Measurements from ENCODE around the gene SLC11A2. TPM values are rescaled to one million over a fixed set of nuclear protein-coding genes. Genes with fewer than 3 reads are reported as not detected.

Gene SLC11A2
- total and polyA plus RNA-seq, 9 of the 15 experiments (the other 6 are each of a cell fraction or from before 2014, with no cell fraction given) = 21.1 to 54.0 (median 32.9) TPM

DNA sequence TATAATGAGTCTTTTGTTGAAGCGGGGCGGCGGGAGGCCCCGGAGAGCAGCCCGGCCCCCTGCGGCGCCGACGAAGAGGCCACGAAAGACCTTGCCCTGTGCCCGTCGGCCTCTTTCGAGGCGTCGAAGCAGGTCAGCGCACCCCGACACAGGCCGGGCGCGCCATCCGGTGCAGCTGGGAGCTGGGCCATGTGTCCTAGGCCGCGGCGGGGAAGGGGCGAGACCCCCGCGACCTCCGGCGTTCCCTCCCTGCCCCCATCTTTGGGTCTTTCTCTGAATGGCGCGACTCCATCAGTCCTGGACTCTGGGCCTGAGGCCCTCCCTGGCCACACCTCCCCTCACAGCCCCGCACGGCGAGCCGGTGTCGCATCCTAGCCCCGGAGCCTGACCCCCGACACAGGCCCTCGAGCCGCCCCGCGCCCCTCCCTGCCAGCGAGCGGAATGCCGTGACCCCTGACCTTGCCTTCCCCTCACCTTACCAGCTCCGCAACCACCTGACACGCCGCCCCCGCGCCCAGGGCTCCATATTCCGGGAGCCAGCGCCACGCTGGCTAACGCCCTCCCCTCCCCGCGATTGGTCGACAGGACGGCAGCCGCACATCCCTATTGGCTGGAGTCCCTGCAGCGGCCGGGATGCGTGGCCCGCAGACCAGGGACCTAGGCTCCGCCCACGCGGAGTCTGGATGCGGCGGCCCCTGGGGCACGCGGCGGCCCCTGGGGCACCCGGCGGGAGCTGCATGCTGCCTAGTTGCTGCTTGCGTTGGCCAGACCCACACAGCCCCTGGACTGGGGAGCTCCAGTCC is at the start of gene SLC11A2 (continued):
- TF ChIP-seq CREM (IDR thresholded peaks at IDR 0.05; ENCODE audit: low read depth) = peak; percentile 58; the same call in 1 of the 2 replicates
- TF ChIP-seq, protein P1, sequence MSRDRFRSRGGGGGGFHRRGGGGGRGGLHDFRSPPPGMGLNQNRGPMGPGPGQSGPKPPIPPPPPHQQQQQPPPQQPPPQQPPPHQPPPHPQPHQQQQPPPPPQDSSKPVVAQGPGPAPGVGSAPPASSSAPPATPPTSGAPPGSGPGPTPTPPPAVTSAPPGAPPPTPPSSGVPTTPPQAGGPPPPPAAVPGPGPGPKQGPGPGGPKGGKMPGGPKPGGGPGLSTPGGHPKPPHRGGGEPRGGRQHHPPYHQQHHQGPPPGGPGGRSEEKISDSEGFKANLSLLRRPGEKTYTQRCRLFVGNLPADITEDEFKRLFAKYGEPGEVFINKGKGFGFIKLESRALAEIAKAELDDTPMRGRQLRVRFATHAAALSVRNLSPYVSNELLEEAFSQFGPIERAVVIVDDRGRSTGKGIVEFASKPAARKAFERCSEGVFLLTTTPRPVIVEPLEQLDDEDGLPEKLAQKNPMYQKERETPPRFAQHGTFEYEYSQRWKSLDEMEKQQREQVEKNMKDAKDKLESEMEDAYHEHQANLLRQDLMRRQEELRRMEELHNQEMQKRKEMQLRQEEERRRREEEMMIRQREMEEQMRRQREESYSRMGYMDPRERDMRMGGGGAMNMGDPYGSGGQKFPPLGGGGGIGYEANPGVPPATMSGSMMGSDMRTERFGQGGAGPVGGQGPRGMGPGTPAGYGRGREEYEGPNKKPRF (IDR thresholded peaks at IDR 0.05; ENCODE audit: low read depth, low read length) = no peak
- peak; percentile 33; the same call in 1 of the 2 replicates for TF ChIP-seq JUN (IDR thresholded peaks at IDR 0.05; ENCODE audit: borderline replicate concordance, low read depth, low read length)
- no peak; the same call in 1 of the 2 replicates for TF ChIP-seq JUN (CRISPR knock-in tag; IDR thresholded peaks at IDR 0.05; ENCODE audit: borderline replicate concordance)
- TF ChIP-seq, protein P2, sequence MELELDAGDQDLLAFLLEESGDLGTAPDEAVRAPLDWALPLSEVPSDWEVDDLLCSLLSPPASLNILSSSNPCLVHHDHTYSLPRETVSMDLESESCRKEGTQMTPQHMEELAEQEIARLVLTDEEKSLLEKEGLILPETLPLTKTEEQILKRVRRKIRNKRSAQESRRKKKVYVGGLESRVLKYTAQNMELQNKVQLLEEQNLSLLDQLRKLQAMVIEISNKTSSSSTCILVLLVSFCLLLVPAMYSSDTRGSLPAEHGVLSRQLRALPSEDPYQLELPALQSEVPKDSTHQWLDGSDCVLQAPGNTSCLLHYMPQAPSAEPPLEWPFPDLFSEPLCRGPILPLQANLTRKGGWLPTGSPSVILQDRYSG (tag; conservative IDR thresholded peaks at IDR 0.05; ENCODE audit: low read depth) = no peak; the same call in none of the 2 replicates
- TF ChIP-seq, protein P3, sequence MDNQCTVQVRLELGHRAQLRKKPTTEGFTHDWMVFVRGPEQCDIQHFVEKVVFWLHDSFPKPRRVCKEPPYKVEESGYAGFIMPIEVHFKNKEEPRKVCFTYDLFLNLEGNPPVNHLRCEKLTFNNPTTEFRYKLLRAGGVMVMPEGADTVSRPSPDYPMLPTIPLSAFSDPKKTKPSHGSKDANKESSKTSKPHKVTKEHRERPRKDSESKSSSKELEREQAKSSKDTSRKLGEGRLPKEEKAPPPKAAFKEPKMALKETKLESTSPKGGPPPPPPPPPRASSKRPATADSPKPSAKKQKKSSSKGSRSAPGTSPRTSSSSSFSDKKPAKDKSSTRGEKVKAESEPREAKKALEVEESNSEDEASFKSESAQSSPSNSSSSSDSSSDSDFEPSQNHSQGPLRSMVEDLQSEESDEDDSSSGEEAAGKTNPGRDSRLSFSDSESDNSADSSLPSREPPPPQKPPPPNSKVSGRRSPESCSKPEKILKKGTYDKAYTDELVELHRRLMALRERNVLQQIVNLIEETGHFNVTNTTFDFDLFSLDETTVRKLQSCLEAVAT (IDR thresholded peaks at IDR 0.05) = peak; percentile 52 to 64; a peak in 2 of 4 replicates
- TF ChIP-seq PHTF2 (CRISPR knock-in tag; IDR thresholded peaks at IDR 0.05) = no peak
- TF ChIP-seq ZSCAN29 (IDR thresholded peaks at IDR 0.05) = no peak
- 0 out of 2 replicates have a peak, but pooled peaks have one; percentile 56 for TF ChIP-seq OTX1 (CRISPR knock-in tag; IDR thresholded peaks at IDR 0.05)
- TF ChIP-seq, protein P4, sequence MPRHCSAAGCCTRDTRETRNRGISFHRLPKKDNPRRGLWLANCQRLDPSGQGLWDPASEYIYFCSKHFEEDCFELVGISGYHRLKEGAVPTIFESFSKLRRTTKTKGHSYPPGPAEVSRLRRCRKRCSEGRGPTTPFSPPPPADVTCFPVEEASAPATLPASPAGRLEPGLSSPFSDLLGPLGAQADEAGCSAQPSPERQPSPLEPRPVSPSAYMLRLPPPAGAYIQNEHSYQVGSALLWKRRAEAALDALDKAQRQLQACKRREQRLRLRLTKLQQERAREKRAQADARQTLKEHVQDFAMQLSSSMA (CRISPR knock-in tag; IDR thresholded peaks at IDR 0.05) = no peak
- no peak for TF ChIP-seq HIVEP1 (CRISPR knock-in tag; IDR thresholded peaks at IDR 0.05)
- TF ChIP-seq SIRT6 (IDR thresholded peaks at IDR 0.05; ENCODE audit: low read depth, low read length) = no peak
- TF ChIP-seq, protein P5, sequence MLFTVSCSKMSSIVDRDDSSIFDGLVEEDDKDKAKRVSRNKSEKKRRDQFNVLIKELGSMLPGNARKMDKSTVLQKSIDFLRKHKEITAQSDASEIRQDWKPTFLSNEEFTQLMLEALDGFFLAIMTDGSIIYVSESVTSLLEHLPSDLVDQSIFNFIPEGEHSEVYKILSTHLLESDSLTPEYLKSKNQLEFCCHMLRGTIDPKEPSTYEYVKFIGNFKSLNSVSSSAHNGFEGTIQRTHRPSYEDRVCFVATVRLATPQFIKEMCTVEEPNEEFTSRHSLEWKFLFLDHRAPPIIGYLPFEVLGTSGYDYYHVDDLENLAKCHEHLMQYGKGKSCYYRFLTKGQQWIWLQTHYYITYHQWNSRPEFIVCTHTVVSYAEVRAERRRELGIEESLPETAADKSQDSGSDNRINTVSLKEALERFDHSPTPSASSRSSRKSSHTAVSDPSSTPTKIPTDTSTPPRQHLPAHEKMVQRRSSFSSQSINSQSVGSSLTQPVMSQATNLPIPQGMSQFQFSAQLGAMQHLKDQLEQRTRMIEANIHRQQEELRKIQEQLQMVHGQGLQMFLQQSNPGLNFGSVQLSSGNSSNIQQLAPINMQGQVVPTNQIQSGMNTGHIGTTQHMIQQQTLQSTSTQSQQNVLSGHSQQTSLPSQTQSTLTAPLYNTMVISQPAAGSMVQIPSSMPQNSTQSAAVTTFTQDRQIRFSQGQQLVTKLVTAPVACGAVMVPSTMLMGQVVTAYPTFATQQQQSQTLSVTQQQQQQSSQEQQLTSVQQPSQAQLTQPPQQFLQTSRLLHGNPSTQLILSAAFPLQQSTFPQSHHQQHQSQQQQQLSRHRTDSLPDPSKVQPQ (CRISPR knock-in tag; IDR thresholded peaks at IDR 0.05; ENCODE audit: borderline replicate concordance) = no peak
- no peak for TF ChIP-seq RBM14 (IDR thresholded peaks at IDR 0.05; ENCODE audit: borderline replicate concordance, insufficient read depth, low read depth, low read length)
- TF ChIP-seq EP400 (IDR thresholded peaks at IDR 0.05) = peak; percentile 89; the same call in 1 of the 2 replicates
- no peak for TF ChIP-seq COPS2 (conservative IDR thresholded peaks at IDR 0.05)
